Skeletal muscle cell (primary cell): ENCODE results near the gene DTNA.
A peak's percentile ranks its signal among the peaks of the same experiment; 100 is the strongest.
"Not testable (repeated sequence)": the region's sequence is repeated elsewhere in the genome, so short reads cannot be mapped to it uniquely, and the experiment has no call there.

Experiments
- DNase-seq: peaks from one replicate; pipeline ENCODE4 v3.0.0-alpha.2; 2010; ENCODE audit warnings: low read depth
- H3K4me3 ChIP-seq: 2 replicates; pipeline ENCODE4 v1.5.1; 2011; ENCODE audit warnings: low read depth, mild to moderate bottlenecking, control low read depth, low read length, moderate library complexity

The DTNA gene

DNA sequence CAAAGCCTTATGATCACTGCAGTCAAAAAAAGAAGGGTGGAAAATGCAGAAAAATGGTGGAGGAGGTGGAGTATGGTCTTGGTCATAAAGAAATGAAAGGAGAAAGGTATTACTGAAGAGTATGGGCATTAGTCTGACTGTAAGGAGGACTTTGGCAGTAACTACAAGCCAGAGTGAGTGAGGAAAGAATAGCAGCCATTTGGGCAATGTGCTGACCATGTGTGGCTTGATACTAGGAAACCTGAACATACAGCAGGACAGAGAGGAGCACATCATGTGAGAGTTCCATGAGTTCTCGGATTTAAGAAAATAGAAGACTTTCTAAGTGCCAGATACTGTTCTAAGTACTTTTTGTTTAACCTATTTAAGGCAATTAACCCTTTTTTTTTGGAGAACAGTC is 8.5 kb downstream of the DTNA start:
- no peak for DNase-seq
- H3K4me3 ChIP-seq = no peak overlapping the region

DNA sequence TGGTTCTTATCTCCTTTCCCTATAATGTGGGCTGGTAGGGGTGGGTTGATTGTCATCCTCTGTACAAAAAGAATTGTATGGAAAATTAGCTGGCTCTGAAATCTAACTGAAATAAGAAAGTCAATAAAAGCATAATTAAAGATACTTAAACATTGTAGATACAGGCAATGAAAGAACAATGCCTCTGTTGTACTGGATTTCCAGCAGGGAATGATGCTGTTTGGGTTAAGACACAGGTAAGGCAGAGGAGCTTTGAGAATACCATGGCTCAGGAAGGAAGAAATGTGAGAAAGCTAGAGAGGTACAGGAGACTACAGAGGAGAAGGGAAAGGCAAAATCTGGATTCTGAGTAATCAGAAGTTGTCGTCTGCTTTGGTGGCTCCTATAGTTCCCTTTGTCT is 10.1 kb downstream of the DTNA start:
- no peak overlapping the region for H3K4me3 ChIP-seq
- DNase-seq = no peak

DNA sequence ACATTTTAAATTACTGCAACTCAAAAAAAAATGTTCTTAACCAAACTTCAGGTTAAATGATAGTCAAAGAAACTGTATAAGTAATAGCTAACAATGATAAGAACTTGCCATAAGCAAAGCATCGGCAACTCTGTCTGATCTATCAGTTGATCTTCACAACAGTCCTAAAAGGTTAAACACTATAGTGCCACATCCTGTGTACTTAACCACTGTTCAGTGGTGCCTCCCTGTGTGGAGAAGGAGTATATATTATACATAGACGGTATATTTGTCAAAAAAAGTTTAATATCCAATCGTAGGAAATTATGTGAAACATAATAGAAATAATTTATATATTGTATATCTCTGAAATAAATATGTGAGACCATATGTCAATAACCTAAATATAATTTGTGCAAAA is 13.0 kb downstream of the DTNA start:
- no peak overlapping the region for H3K4me3 ChIP-seq
- no peak for DNase-seq

DNA sequence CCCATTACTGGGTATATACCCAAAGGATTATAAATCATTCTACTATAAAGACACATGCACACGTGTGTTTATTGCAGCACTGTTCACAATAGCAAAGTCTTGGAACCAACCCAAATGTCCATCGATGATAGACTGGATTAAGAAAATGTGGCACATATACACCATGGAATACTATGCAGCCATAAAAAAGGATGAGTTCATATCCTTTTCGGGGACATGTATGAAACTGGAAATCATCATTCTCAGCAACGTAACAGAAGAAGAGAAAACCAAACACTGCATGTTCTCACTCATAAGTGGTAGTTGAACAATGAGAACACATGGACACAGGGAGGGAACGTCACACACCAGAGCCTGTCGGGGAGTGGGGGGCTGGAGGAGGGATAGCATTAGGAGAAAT is 15.6 kb downstream of the DTNA start:
- DNase-seq, H3K4me3 ChIP-seq: not testable (repeated sequence)

DNA sequence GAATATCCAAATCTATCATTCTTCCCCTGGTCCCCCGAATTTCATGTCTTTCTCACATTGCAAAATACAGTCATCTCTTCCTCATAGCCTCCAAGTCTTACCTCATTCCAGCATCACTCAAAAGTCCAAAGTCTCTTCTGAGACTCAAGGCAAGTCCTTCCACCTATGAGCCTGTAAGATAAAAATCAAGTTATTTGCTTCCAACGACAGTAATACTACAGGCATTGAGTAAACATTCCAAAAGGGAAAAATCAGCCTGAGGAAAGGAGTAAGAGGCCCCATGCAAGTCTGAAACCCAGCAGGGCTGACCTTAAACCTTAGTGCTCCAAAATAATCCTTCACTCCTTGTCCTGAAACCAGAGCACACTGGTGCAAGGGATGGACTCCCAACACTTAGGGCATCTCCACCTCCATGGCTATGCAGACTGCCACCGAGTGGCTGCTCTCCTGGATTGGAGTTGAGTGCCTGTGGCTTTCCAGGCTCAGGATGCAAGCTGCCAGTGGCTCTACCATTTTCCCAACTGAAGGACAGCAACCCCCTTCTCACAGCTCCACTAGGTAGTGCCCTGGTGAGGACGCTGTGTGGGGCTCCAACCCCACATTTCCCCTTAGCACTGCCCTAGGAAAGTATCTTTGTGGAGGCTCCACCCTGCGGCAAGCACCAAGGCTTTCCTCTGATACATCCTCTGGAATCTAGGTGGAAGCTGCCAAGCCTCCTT is 16.3 kb downstream of the DTNA start:
- no peak overlapping the region for H3K4me3 ChIP-seq
- DNase-seq = no peak

DNA sequence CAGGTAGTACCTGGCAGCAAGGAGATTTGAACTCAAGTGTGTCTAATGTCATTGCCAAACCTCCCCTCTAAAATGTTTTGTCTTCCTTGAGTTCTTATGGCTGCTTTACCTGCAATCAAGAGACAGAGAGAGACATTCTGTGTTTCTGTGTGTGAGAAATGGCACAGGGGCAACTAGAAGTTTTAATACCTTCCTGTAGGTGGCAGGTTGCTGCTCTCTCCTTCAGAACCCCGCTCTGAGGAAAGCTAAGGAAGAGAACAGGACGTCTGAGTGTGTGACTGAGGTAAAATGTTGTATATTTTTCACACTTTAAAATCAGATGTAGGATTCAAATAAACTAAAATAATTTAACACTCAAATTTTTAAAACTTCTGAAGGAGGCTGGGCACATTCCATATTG is 19.2 kb downstream of the DTNA start:
- DNase-seq = no peak
- no peak overlapping the region for H3K4me3 ChIP-seq

DNA sequence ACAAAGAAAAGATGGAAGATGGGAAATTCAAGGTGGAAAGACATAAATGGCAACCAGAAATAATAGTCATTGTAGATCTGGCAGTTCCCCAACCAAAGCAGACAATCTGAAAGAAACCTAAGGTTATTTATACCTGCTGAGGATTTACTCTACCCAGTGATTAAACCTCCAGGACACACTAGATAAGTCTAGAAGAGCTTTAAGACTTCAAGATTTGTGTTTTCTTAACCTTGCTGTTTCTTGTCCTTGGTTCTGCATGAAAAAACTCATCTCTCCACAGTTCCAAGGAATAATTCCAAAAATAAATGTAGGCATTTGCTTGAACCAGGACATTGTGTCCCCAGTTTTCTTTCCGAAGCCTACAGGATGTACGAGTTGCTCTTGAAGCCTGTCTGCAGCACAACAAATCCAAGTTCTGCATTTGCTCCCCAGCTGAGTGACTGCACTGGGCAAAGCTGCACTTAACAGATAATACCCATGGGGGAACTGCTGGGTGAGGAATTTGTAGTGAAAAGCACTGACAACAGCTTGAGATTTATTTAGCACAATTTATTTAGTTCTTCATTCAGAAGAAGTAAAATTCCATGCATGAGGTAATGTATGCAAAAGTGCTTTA is 19.8 kb downstream of the DTNA start:
- H3K4me3 ChIP-seq = no peak overlapping the region
- peak; percentile 82 for DNase-seq

DNA sequence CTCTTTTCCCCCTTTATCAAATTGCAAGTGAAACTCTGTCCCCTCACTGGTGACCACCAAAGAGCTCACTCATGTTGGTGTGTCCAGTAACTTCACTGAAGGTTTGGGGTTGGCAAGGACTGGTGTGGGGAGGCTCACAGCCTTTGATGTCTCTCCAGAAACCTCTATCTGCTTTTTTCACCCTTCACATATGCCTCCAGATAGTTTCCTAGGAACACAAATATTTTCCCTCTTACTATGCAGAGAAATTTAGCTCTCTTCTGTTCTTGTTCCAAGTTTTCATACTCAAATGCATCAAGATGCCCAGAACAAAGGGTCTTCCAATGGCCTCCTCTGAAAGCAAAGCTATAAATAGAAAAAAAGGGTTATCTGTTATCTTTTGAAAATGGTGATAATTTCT is 20.7 kb downstream of the DTNA start:
- no peak for DNase-seq
- no peak overlapping the region for H3K4me3 ChIP-seq

DNA sequence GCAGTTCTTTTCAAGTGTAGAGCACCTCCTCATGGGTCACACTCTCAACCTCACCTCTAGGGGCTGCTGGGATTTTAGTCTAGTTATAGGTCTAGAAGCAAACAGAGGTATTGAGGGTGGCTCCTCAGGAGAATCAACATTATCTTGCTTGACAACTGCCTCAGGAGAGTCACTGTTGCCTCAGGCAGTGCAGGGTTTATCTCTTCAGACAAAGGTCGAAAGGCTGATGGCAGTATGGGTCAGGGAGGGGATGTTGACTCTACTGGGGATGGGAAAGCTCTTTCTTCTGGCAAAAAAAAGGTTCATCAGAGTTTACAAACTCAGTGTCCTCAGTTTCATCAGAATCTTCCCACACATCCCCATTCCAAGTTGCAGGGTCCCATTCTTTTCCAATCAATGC is 24.0 kb downstream of the DTNA start:
- no peak overlapping the region for H3K4me3 ChIP-seq
- no peak for DNase-seq

DNA sequence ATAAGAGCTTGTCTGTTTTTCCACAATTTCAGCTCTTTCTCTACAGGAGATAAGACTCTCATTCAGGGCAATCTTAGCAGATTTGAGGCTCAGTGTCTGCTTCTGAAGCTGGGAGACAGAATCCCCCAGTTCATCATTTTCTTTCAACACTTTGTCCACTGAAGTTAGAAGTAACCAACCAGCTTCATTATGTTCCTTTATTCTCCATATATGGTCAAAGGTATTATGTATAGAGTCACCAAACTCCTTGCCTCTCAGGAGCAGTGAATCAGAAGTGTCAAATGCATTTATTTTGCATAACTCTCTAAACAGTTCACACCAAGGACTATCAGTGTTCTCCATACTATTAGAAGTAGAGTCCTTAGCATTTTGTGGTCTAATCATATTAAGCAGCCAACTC is 24.4 kb downstream of the DTNA start:
- DNase-seq, H3K4me3 ChIP-seq: not testable (repeated sequence)

DNA sequence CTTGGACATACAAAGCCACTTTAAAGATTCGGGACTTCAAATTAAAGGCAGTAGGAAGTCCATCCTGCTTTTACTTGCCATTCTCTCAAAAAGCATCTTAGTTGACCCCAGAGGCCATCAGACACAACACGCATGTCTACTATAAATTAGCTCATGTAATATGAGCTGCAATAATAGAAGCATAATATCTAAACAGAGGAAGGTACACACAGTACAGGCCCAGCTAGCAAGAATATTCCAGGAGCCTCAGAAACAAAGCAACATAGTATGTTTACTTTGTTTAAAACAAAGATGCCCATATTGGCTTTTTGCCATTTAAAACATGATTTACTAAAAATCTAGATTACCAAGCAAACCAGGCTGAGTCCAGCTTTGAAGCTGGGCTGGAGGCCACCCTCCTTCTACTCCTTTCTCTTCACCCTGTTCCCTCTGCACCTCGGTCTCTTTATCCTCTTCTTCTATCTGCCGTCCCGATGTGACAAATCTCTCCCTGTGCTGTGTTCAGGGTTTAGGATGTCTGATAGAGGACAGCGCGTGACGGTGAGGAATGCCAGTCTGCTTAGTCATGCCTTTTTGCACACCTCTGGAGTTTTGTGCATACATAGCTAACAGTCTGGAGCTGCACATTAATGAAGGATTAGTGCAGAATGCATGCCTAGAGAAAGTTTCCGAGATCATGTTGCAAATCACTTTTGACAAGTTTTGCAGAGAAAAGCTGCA is 28.2 kb downstream of the DTNA start:
- no peak for DNase-seq
- H3K4me3 ChIP-seq = no peak overlapping the region

DNA sequence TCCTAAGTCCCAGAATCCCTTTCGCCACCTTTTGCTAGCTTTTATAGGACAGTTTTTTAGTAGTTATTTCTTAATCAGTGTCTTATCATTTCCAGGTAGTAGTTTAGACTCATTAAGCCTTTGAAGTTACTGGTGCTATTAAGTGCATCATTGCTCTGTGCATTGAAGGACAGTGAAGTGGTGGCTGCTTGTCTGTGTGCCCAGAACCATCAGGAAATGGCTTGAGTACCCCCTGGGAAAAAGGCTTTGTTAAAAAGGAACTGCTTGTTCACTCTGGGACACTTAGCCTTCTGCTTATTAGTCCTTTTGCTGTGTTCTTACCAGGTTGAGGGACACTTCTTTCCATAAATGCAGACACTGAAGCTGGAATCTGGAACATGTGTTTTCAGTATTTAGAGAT is 30.0 kb downstream of the DTNA start:
- no peak overlapping the region for H3K4me3 ChIP-seq
- DNase-seq = no peak

DNA sequence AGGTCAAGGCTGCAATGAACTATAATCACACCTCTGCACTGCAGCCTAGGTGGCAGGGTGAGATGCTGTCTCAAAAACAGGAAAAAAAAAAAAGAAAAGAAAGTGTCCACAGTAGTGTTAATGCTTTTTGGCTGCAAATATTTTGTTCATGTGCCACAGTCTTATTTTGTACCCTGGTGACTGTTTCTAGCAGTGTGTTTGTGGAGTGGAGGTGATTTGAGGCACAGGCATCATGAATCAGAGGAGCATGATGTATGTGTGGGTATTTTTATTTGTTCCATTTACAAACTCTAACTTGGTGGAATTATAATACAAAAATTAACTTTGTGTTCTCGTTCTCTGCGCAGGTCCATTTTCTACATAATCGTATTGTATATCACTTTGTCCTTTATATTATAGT is 30.6 kb downstream of the DTNA start:
- DNase-seq = no peak
- no peak overlapping the region for H3K4me3 ChIP-seq

DNA sequence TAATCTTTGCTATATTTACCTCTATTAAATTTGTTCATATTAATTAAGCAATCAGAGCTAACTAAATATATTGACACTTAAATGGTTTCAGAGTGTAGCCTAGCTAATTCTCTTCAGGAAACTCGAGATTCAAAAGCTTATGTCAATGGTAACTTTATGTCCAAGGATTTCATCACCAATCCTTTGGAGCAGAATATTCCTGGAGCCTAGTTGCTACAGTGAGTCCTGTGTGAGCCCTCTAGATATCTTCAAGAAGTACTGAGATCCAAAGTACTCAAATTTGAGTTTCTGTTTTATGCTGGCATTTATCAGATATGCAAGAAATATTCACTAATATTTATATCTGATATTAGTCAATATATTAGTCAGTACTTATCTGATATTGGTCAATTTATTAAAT is 31.3 kb downstream of the DTNA start:
- no peak for DNase-seq
- H3K4me3 ChIP-seq = no peak overlapping the region

DNA sequence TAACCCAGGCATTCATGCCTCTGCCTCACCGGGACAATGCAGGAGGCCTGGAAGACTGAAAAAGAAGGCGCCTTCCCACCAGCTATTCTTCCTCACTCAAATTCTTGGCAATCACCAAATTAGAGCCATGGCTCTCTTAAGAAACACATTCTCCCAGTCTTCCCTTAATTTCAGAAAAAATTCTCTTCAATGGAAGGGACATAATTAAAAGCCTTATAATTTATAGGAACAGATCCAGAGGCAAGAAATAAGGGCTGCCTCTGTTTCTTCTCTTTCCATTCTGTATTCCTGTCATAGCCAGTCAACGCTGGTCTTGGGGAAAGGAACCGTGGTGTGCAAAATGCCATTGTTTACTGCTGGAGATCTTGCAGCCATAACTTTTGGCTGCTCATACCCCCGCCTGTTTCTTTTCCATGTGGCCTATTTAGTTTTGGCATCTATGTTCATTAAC is 32.8 kb downstream of the DTNA start:
- DNase-seq = no peak
- H3K4me3 ChIP-seq = no peak overlapping the region

DNA sequence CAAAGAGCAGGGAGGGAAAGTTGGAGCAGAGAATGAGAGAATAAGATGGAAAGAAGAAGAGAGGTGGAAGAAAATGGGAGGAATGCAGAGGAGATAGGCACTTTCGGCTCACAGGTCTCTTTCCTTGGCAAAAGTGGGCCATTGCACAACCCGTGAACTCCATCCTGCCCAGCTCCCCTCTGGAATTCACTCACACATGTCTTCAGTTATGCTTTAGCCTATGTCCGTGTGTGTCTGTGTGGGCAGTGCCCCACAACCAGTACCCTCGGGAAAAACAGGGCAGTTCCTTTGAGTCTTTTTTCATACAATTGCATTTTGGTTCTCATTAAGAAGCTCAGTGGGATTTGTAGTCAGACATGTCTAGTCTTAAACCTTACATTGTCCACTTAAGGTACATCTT is 34.5 kb downstream of the DTNA start:
- no peak overlapping the region for H3K4me3 ChIP-seq
- DNase-seq = no peak

DNA sequence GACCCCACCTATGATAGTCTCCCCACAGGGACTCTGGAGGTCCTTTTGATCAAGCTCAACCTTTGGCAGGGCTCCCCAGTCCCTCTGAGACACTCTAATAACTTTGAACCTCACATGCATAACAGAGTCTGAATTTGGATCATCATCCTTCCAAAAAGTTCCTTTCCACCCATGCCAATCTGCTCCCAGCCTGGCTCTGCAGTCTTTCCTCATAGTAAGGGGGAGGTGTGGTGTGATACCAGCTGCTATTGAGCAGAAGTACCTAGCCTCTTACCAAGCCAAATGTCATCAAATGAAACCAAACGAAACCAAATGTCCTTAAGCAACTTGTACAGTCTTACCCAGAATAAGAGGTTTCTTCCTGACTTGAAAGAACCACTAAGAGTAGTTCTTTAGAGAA is 36.5 kb downstream of the DTNA start:
- H3K4me3 ChIP-seq = no peak overlapping the region
- no peak for DNase-seq

DNA sequence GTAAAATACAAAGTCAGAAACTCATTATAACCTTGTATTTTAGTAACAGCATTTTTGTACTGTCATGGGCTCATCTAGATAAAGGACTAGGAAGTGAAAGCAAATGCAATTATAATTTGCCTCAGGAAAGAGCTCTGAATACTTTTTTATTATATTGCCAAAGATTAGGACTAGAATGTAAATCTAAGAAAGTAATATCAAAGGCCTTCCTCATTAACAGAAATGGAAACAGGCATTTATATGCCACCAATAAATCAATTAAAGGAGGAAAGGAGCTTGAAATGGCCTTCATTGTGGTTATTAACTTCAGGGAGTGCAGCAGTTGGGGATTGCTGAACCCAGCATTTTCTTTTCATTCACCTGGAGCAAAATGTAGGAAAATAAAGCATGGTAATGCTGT is 39.6 kb downstream of the DTNA start:
- H3K4me3 ChIP-seq = no peak overlapping the region
- DNase-seq = no peak

DNA sequence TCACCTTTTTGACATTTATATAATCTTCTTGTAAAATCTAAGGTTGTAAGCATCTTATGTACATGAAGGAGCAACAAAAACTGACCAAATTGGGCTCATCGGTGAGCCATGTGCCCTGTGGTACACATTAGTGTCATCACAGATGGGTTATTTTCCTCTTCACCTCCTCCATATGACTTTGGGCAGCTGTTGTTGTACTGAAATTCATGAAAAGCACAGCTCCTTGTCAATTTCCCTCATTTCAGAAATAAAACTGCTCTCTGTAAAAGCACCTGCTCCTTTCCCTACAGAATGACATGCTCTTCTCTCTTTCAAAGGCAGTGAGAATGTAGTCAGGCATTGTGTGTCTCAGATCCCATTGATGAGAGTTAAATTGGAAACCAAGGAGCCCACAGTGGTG is 42.0 kb downstream of the DTNA start:
- no peak for DNase-seq
- H3K4me3 ChIP-seq = no peak overlapping the region

DNA sequence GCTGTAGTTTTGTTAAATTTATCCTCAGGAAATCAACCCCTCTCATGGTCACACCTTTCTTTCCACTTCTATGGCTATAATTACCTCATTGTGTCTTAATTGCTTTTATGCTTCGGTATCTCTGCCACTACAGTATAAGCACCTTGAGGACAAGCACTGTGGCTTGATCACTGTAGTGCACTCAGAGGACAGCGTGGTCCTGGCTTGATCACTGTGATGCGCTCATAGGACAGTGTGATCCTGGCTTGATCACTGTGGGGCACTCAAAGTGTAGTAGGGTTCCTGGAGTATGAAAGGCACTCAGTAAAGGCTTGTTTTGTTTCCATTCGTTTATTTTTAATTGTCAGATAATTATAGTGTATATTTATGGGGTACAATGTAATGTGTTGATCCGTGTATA is 44.2 kb downstream of the DTNA start:
- no peak overlapping the region for H3K4me3 ChIP-seq
- DNase-seq = no peak

DNA sequence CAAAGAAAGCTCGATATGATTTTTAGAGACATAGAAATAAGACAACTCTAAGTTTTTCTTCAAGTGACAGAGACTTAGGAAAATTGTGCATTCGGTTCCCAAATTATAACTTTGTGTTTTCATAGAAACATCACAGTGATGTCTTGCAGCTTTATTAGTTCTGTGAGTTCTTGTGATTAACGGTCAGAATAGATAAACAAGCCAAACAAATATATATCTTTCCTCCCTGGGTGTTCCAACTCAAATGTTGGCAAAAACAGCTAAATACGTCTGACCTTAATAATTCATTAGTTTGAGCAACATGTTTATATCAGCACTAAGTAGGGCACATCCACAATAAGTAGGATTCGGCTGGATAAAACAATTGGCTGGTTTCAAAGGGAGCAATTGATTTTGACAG is 47.6 kb downstream of the DTNA start:
- no peak overlapping the region for H3K4me3 ChIP-seq
- DNase-seq = no peak
